HG02981 (cell line): Measurements from ENCODE around the gene RBMX2.
"Not testable (repeated sequence)": the region's sequence is repeated elsewhere in the genome, so short reads cannot be mapped to it uniquely, and the experiment has no call there.

ENCODE experiments used
- ATAC-seq: cut with Tn5 transposase; IDR thresholded peaks from one replicate; pipeline ENCODE4 v1.9.1; 2021; ENCODE audit warnings: mild to moderate bottlenecking, moderate library complexity; ENCODE audit not compliant: unreplicated experiment

The RBMX2 gene, protein sequence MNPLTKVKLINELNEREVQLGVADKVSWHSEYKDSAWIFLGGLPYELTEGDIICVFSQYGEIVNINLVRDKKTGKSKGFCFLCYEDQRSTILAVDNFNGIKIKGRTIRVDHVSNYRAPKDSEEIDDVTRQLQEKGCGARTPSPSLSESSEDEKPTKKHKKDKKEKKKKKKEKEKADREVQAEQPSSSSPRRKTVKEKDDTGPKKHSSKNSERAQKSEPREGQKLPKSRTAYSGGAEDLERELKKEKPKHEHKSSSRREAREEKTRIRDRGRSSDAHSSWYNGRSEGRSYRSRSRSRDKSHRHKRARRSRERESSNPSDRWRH

GRCh38 chrX:130401415-130402207 lies at the start of gene RBMX2:
TSS of gene RBMX2 (plus strand) at chrX:130401987. CDS start at chrX:130402033, 46 bp downstream.
- peak; percentile 88 for ATAC-seq

GRCh38 chrX:130352050-130352449 lies 49.7 kb upstream of the RBMX2 start:
- ATAC-seq = not testable (repeated sequence)

DNA sequence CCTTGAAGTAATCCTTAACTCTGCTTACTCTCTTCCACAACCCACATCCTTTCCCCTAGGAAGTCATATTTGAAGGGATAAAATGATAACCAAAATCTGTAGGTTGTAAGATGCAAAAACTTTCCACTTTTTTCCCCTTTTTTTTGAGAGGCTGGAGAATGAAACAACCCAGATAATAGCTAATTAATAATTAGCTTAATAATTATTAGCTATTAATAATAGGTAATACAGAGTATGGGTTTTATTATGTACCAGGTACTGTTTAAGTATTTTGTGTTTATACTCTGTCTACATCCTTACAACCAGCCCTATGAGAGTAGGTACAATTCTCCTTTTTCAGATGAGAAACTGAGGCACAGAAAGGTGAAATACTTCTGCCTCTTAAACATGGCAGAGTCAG lies 25.7 kb upstream of the RBMX2 start:
- ATAC-seq = no peak

- ATAC-seq = no peak
These were observed 23.6 kb upstream of the RBMX2 start for GRCh38 chrX:130378024-130378669.

DNA sequence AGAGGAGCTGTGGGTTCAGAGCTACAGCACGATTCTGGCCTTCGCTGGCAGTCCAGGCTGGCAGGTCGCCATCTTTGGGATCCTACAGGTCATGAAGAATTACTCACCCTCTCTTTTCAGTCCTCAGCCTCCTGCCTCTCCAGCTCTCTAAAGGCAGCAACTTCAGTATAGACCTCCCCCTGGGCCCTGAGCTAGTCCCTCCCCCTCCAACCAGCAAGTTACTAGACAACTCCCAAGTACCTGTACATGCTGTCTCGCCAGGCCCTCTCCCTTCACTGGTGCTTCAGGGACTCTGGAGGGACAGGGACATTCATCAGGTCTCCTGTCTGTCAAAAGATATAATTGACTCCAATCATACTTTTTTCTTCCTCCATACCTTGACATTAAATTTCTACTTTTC lies 16.3 kb upstream of the RBMX2 start, which contains the start of gene GPR119:
TSS of gene GPR119 (minus strand) at position 155 of the 400 bp plus-strand sequence. CDS start 227 bp downstream, outside the sequence.
- ATAC-seq = no peak

DNA sequence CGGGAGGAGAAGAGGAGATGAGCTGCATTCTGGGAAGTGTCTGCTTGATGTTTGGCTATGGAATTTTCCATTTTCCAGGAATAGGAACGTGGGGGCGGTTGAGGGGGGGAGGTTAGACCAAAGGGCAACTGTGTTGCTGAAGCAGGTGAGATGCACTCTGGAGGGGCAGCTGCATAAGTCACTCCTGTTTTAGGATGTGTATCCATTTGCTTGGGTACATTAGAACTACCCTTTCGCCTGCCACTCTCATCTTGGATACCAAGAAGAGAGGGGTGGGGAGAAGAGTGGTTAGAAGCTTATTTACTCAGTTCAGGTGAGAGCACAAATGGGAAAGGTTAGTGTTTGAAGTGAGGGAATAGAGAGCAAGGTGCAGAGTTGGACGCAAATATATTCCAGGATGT lies 15.4 kb upstream of the RBMX2 start:
- ATAC-seq = no peak

- ATAC-seq = no peak
These were observed 8.2 kb upstream of the RBMX2 start for GRCh38 chrX:130393451-130394074.

- no peak for ATAC-seq
These were observed 6.4 kb upstream of the RBMX2 start for GRCh38 chrX:130395341-130395740.

DNA sequence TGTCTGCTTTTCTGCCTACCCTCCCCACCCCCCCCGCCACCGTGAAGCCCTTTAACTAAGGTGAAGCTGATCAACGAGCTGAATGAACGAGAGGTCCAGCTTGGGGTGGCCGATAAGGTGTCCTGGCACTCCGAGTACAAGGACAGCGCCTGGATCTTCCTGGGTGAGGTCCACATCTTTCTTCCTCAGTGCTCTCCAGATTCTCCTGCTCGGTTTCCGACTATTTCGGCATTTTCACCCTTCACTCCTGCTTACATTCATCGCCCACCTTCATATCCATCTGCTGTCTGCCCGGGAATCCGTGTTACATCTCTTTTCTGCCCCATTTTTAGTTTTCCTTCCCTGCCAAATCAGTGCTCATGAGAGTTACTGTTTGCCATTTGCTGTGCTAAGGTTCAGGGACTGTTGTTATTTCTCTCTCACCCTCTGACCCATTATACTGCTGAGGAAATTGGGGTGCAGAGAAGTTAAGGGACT lies 459 bp downstream of the RBMX2 start:
- no peak for ATAC-seq

DNA sequence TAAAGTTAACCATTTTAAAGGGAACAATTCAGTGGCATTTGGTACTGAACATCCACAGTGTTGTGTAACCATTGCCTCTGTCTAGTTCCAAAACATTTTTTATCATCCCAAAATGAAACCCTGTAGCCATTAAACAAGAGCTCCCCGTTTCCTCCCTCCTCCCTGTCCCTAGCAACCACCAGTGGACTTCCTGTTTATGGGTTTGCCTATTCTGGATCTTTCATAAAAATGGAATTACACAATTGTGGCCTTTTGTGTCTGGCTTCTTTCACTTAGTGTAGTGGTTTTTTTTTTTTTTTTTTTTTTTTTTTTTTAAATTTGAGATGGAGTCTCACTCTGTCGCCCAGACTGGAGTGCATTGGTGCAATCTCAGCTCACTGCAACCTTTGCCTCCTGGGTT lies 11.6 kb downstream of the RBMX2 start:
- no peak for ATAC-seq

DNA sequence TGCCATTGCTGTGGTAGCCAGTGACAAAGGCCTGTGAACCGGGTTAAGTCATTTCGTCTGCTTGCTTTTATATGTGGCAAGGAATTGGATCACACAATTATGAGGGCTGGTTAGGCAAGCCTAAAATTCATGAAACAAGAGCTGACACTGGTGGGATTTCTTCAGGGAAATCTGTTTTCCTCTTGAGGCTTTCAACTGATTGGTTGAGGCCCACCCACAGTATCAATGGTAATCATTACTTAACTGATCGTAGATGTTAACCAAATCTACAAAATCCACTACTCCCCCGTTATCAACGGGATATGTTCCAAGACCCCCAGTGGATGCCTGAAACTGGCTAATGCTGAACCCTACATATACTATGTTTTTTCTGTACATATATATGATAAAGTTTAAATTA lies 13.0 kb downstream of the RBMX2 start:
- ATAC-seq = no peak

- no peak for ATAC-seq
These were observed 13.4 kb downstream of the RBMX2 start for GRCh38 chrX:130415201-130415600.

GRCh38 chrX:130416785-130417184 lies 15.0 kb downstream of the RBMX2 start:
- no peak for ATAC-seq

DNA sequence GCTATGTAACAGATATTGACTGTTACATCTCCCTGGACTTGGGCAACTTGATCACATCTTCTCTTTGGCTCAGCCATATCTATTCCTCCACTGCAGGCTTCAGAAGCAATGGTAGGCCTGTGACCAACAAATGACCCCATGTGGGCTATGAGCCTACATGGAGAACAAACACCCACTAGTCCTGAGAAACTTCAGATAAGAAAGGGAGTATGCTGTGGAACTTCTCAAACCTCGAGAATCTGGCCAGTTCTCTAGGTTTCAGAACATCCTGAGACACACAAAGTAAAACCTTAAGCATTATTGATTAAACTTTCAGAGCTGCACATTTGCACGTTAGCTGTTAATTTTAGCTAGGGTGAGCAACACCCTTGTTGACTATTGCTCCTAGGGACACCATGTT lies 16.3 kb downstream of the RBMX2 start:
- peak; percentile 47 for ATAC-seq

- ATAC-seq = peak; percentile 44
These were observed 17.0 kb downstream of the RBMX2 start for GRCh38 chrX:130418740-130419139.

DNA sequence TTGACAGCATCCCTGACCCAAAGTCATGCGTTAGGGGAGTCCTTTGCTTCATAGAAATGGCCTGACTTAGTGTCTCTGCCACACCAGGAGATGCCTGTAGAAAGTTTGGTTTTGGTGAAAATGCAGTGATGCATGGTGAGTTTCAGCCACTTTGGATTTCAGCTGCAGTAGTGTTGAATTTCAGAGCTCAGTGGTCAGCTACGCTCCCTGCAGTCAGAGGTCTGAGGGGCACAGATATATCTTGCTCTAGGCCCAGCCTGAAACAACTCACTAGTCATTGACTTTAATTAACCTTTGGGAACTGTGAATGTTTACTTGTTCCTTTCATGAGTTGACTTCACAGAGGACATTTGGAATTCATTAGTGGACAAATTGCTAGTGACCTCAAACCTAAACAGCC lies 17.5 kb downstream of the RBMX2 start:
- peak; percentile 66 for ATAC-seq

- no peak for ATAC-seq
These were observed 24.7 kb downstream of the RBMX2 start for GRCh38 chrX:130426531-130426930.

DNA sequence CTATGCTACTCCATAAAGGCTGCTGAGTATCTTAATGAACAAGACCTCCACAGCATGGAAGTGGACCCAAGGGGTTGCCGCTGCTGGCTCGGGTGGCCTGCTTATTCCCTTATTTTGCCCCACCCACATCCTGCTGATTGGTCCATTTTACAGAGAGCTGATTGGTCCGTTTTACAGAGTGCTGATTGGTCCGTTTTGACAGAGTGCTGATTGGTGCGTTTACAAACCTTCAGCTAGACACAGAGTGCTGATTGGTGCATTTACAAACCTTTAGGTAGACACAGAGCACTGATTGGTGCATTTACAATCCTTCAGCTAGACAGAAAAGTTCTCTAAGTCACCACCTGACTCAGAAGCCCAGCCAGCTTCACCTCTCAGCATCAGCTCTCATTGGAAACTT lies 27.4 kb downstream of the RBMX2 start:
- not testable (repeated sequence) for ATAC-seq

- ATAC-seq = no peak
These were observed 34.1 kb downstream of the RBMX2 start for GRCh38 chrX:130435937-130436336.

DNA sequence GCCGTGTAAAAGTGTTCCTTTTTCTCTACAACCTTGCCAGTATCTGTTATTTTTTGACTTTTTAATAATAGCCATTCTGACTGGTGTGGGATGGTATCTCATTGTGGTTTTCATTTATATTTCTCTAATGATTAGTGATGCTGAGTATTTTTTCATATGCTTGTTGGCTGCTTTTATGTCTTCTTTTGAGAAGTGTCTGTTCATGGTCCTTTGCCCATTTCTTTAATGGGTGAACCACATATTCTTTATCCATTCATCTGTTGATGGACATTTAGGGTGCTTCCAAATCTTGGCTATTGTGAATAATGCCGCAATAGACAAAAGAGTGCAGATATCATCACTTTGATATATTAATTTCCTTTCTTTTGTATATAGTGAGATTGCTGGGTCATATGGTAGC lies 36.2 kb downstream of the RBMX2 start:
- ATAC-seq = not testable (repeated sequence)

DNA sequence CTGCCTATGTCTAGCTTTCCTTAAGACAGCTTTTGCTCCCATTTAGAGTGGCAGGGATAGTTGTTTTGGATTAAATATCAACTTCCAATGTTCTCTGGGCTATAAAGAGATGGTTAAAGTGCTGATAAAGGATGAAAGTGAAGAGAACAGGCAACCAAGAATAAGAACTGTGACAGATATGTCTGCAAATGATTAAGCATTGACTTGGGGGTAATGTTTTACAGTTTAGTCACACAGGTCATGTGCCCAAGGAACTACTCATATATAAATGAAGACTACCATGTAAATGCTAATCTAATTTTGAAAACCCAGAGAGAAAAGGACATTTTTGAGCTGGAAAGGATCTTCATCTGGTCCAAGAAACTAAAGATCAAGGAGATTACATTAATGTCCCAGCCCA lies 42.1 kb downstream of the RBMX2 start:
- ATAC-seq = no peak
